HL-60 (cell line): Measurements from ENCODE around the gene MCM6.

Source experiments
- POLR2AphosphoS5 ChIP-seq: IDR thresholded peaks from 2 replicates; pipeline ENCODE4 v1.6.1; 2012; ENCODE audit warnings: low read depth
- SPI1 ChIP-seq: IDR thresholded peaks from 2 replicates; pipeline ENCODE4 v1.6.1; 2012; ENCODE audit warnings: low read depth, mild to moderate bottlenecking, borderline replicate concordance
- TF ChIP-seq, protein P1 (sequence below): IDR thresholded peaks from one replicate; pipeline ENCODE4 v1.5.1; 2011; ENCODE audit warnings: low read length, control low read depth, inconsistent platforms; ENCODE audit not compliant: insufficient read depth

DNA sequence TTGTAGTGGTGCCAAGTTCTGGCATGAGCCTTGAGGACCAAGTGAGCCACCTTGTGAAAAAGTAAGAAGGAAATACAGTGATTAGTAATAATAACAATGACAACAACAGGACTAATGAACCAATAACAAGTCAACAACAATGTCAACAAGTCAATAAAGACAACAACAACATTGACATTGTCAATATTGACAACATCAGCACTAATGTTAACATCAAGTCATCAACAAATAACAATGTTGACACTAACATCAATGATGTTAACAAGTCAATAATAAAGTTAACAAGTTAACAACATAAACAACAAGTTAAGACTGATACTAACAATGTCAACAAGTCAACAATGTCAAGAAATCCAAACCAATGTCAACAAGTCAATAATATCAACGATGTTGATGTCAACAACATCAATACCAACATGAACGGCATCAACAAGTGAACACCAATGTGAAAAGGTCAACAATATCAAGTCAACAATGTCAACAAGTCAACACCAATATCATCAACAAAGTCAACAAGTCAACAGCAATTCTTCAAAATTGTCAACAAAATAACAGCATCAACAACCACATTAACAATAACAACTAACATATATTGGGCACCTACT lies 63.2 kb downstream of the MCM6 start:
- TF ChIP-seq, protein P1, sequence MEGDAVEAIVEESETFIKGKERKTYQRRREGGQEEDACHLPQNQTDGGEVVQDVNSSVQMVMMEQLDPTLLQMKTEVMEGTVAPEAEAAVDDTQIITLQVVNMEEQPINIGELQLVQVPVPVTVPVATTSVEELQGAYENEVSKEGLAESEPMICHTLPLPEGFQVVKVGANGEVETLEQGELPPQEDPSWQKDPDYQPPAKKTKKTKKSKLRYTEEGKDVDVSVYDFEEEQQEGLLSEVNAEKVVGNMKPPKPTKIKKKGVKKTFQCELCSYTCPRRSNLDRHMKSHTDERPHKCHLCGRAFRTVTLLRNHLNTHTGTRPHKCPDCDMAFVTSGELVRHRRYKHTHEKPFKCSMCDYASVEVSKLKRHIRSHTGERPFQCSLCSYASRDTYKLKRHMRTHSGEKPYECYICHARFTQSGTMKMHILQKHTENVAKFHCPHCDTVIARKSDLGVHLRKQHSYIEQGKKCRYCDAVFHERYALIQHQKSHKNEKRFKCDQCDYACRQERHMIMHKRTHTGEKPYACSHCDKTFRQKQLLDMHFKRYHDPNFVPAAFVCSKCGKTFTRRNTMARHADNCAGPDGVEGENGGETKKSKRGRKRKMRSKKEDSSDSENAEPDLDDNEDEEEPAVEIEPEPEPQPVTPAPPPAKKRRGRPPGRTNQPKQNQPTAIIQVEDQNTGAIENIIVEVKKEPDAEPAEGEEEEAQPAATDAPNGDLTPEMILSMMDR, result no peak
- TF ChIP-seq SPI1 (no peak), POLR2AphosphoS5 (no peak)
